ENCODE measurements around the gene PIGT. TPM values are rescaled to one million over a fixed set of nuclear protein-coding genes. Genes with fewer than 3 reads are reported as not detected.
A peak's percentile ranks its signal among the peaks of the same experiment; 100 is the strongest.

The PIGT gene
- total and polyA plus RNA-seq, 2 of the 13 experiments (the other 11 are each of a cell fraction or from before 2014, with no cell fraction given): 65.9 to 74.1 TPM

GRCh38 chr20:45406260-45407066, 9.5 kb upstream of the PIGT start (continued):
- TF ChIP-seq PRDM10 (CRISPR knock-in tag; IDR thresholded peaks at IDR 0.05; ENCODE audit: low read depth) (no peak), ZNF883 (CRISPR knock-in tag; IDR thresholded peaks at IDR 0.05; ENCODE audit: not compliant biosample characterization) (no peak), CREB1 (IDR thresholded peaks at IDR 0.05) (no peak), CREB1 (CRISPR knock-in tag; IDR thresholded peaks at IDR 0.05) (no peak), ZNF446 (CRISPR knock-in tag; IDR thresholded peaks at IDR 0.05) (peak; percentile 93), AGO1 (IDR thresholded peaks at IDR 0.05; ENCODE audit: low read depth, low read length, poor library complexity, severe bottlenecking) (peak; percentile 36), ELF3 (CRISPR knock-in tag; IDR thresholded peaks at IDR 0.05) (peak; percentile 90), JARID2 (CRISPR knock-in tag; IDR thresholded peaks at IDR 0.05; ENCODE audit: insufficient replicate concordance) (no peak), REST (IDR thresholded peaks at IDR 0.05; ENCODE audit: borderline replicate concordance in 1 of 2, low read depth in 1 of 2, low read length in 2 of 2) (peak in 1 of 2 experiments; percentile 34; a peak in 1 of 4 replicates), LBX2 (CRISPR knock-in tag; IDR thresholded peaks at IDR 0.05; ENCODE audit: borderline replicate concordance) (0 out of 2 replicates have a peak, but pooled peaks have one; percentile 70), HNF1B (CRISPR knock-in tag; IDR thresholded peaks at IDR 0.05) (0 out of 2 replicates have a peak, but pooled peaks have one; percentile 11), ZNF501 (CRISPR knock-in tag; IDR thresholded peaks at IDR 0.05) (0 out of 2 replicates have a peak, but pooled peaks have one; percentile 15), SPEN (CRISPR knock-in tag; IDR thresholded peaks at IDR 0.05; ENCODE audit: low read depth) (peak; percentile 55; the same call in 1 of the 2 replicates), RFX1 (IDR thresholded peaks at IDR 0.05) (no peak), IRX3 (CRISPR knock-in tag; IDR thresholded peaks at IDR 0.05; ENCODE audit: borderline replicate concordance, low read depth) (peak; percentile 59; the same call in 1 of the 2 replicates), ZNF225 (CRISPR knock-in tag; IDR thresholded peaks at IDR 0.05) (peak; percentile 29; the same call in 1 of the 2 replicates), SOX6 (IDR thresholded peaks at IDR 0.05) (no peak), SOX6 (CRISPR knock-in tag; IDR thresholded peaks at IDR 0.05) (0 out of 2 replicates have a peak, but pooled peaks have one; percentile 5), ZSCAN21 (CRISPR knock-in tag; IDR thresholded peaks at IDR 0.05; ENCODE audit: borderline replicate concordance) (peak; percentile 34)

All from HepG2 (cell line).